Mucosa of descending colon (tissue), 3 donors: ENCODE measurements around the gene ITSN1. TPM values are rescaled to one million over a fixed set of nuclear protein-coding genes. Genes with fewer than 3 reads are reported as not detected.

ENCODE experiments used
- ATAC-seq: fragments of 200-7000 bp; cut with Tn5 transposase; one replicate; pipeline ENCODE4 v1.9.1; 2020; ENCODE audit warnings: mild to moderate bottlenecking, moderate library complexity
- DNase-seq, 3 donors: peaks; one replicate each; pipeline ENCODE4 v3.0.0-alpha.2; 2020
- H3K36me3 ChIP-seq: fragments of 200-600 bp; one replicate; pipeline ENCODE4 v1.8.0; 2021; ENCODE audit warnings: low read depth, mild to moderate bottlenecking
- H3K4me1 ChIP-seq: fragments of 200-600 bp; one replicate; pipeline ENCODE4 v1.8.0; 2021; ENCODE audit warnings: low read depth, mild to moderate bottlenecking
- H3K4me3 ChIP-seq: fragments of 200-600 bp; one replicate; pipeline ENCODE4 v1.8.0; 2021; ENCODE audit warnings: mild to moderate bottlenecking
- H3K9me3 ChIP-seq: fragments of 200-600 bp; one replicate; pipeline ENCODE4 v1.8.0; 2021; ENCODE audit warnings: mild to moderate bottlenecking
- intact Hi-C, 2 donors: fragments of 100-400 bp; cut with DNase I in 1 of 2; cut with micrococcal nuclease in 1 of 2; formaldehyde crosslinking; loops; one replicate each; pipeline versions ENCODE4 v1.11.0 to v1.11.1; 2022; cut with DNase I, micrococcal nuclease
- total RNA-seq, 3 donors: library from RNA; stranded (reverse); fragmentation: NEBNext Ultra II Directional in 2 of 3; extraction: Animal tissue kit (Norgen Biotek cat#: 25700) in 2 of 3; gene quantifications; one replicate each; pipeline versions ENCODE4 v1.2.1 to v1.2.4, GENCODE V29; 2021 to 2023
- TF ChIP-seq, protein P1 (sequence below): fragments of 200-600 bp; IDR thresholded peaks from one replicate; pipeline ENCODE4 v1.8.0; 2022; ENCODE audit warnings: antibody characterized with exemption, mild to moderate bottlenecking
- donor health status: DM: no; HTN: no; CAD: no; lungs with moderate emphysema.
- donor health status: DM: no; HTN: no; CAD: no.
- donor health status: DM: no; HTN: yes; CAD: no.

The ITSN1 gene
- total RNA-seq, 3 donors from 2014 or later, result 35.6 to 54.8 (median 45.3) TPM

DNA sequence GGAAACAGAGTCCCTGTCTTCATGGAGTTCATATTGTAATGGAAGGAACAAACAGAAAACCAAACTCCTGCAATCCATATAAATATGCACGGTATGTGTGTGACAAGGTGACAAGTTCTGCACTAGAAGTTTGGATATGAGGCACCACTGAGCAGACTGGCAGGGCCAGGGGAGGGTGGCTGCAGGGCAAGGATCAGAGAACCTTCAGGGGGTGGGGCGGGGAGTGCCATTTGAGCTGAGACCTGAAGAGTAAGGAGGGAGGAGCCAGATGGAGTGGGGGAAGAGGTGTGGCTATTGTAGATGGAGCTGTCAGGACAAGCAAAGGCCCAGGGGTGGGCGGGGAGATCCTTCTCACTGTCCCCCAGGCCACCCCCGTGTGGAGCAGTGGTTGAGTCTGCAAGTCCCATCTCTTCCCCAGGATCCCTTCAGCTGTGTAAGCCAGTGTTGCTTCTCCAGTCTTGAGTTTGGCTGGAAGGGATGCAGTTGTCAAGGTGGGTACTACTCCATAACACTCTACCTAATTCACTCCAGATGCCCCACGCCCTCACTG lies 196.9 kb downstream of the ITSN1 start:
- ATAC-seq (no peak), DNase-seq (no peak)
- TF ChIP-seq, protein P1, sequence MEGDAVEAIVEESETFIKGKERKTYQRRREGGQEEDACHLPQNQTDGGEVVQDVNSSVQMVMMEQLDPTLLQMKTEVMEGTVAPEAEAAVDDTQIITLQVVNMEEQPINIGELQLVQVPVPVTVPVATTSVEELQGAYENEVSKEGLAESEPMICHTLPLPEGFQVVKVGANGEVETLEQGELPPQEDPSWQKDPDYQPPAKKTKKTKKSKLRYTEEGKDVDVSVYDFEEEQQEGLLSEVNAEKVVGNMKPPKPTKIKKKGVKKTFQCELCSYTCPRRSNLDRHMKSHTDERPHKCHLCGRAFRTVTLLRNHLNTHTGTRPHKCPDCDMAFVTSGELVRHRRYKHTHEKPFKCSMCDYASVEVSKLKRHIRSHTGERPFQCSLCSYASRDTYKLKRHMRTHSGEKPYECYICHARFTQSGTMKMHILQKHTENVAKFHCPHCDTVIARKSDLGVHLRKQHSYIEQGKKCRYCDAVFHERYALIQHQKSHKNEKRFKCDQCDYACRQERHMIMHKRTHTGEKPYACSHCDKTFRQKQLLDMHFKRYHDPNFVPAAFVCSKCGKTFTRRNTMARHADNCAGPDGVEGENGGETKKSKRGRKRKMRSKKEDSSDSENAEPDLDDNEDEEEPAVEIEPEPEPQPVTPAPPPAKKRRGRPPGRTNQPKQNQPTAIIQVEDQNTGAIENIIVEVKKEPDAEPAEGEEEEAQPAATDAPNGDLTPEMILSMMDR, result no peak
- H3K9me3 ChIP-seq, result no peaks in the 10 kb centered on the region
- H3K36me3 ChIP-seq, result no peaks in the 10 kb centered on the region
- intact Hi-C loops, result no loop called here
- H3K4me1 ChIP-seq, result no peaks in the 10 kb centered on the region
- no peak overlapping the region for H3K4me3 ChIP-seq

DNA sequence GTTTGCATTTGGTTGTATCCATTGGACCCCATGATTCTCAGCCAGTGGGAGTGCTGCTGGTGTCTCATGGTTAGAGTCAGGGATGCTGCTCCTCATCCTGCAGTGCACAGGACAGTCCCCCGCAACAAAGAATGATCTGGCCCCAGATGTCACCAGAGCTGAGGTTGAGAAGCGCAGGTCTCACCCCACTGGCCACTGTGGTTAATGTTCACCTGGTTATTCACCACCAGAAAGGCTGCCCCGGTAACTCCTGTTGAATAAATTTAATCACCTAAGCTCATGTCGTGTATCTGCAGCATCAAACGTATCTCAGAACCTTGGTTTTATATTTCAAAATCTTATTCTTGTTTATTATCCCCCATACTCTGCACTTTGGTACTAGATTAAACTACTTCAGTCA lies 197.5 kb downstream of the ITSN1 start:
- Histone ChIP-seq H3K9me3 (no peaks in the 10 kb centered on the region), H3K4me3 (no peak overlapping the region), H3K36me3 (no peaks in the 10 kb centered on the region), H3K4me1 (no peaks in the 10 kb centered on the region)
- DNase-seq, result no peak
- ATAC-seq, result no peak
- TF ChIP-seq, protein P1, result no peak
- intact Hi-C loops, result loop anchor here in 1 of 2 donors (10.0 kb wide), 1 partner anchor 55 kb away; no protein-coding TSS in a partner anchor

DNA sequence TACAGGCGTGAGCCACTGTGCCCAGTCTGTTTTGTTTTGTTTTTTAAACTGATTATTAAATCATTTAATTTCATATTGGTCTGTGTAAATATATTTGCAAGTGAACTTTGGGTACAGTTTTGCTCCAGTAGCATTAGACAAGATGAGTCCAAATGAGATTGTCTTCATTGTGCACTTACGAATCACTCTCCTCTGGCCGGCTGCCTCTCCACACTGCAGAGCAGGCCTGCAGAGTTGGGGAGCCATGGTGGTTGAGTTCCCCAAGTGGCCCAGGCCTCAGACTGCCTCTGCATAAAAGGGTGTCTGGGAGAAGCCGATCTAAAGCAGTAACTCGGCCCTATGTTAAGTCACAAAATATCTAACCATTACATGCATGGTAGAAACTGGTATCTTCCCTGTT lies 198.5 kb downstream of the ITSN1 start:
- H3K4me3 ChIP-seq, result no peak overlapping the region
- ATAC-seq (no peak), DNase-seq (no peak)
- no peaks in the 10 kb centered on the region for H3K4me1 ChIP-seq
- intact Hi-C loops, result loop anchor here in 1 of 2 donors (10.0 kb wide), 1 partner anchor 56 kb away; no protein-coding TSS in a partner anchor
- TF ChIP-seq, protein P1, result no peak
- no peaks in the 10 kb centered on the region for H3K36me3 ChIP-seq
- no peaks in the 10 kb centered on the region for H3K9me3 ChIP-seq

DNA sequence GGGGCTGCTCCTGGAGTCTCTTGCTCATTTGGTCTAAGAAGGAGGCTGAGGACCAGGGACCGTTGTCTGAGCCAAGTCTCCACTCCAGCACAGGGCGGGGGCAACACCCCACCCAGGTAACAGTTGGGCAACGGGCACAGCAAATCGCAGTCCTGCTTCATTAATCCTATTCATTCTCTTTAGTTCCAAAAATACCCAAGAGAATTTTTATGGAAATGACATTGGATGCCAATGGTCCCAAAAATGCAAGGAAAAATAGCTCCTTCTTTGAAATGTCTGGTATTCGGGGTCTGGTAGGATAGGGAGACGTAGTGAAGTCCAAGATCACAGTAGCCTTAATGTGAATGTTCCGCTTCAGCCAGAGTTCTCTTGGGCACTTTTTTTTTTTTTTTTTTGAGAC lies 199.3 kb downstream of the ITSN1 start:
- no peaks in the 10 kb centered on the region for H3K4me1 ChIP-seq
- intact Hi-C loops, result loop anchor here in 1 of 2 donors (10.0 kb wide), 1 partner anchor 57 kb away; no protein-coding TSS in a partner anchor
- TF ChIP-seq, protein P1, result no peak
- ATAC-seq (no peak), DNase-seq (no peak)
- H3K4me3 ChIP-seq, result no peak overlapping the region
- no peaks in the 10 kb centered on the region for H3K9me3 ChIP-seq
- no peaks in the 10 kb centered on the region for H3K36me3 ChIP-seq

DNA sequence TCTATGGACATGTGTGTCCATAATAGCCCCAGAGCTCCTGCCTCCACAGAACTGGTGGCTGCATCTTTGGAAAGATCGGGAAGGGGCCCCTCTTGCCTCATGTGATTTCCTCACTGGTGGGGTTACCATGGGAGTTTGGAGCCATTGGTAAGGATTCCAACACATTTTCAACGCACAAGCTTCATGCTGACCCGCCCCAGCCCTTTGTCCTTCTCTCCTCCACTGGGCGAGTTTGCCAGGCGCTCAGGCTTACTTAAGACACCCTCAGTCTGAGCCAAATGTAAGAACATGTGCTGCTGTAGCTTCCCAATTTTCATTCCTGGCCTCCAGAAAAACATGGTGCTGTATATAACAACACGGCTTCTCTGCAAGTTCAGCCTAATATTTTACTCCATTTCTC lies 200.9 kb downstream of the ITSN1 start:
- Histone ChIP-seq H3K4me1 (peaks cover 1% of the 10 kb centered on the region), H3K36me3 (no peaks in the 10 kb centered on the region), H3K9me3 (no peaks in the 10 kb centered on the region), H3K4me3 (no peak overlapping the region)
- ATAC-seq (no peak), DNase-seq (no peak)
- TF ChIP-seq, protein P1, result no peak
- intact Hi-C loops, result loop anchor here in 1 of 2 donors (10.0 kb wide), 1 partner anchor 58 kb away; no protein-coding TSS in a partner anchor
